GM23248 (cell line): Measurements from ENCODE around the gene KCP.

Source experiments
- EZH2 ChIP-seq: fragments of 200-600 bp; sonication (generic); IDR thresholded peaks from 2 replicates; pipeline ENCODE4 v1.6.1; 2018; ENCODE audit warnings: antibody characterized with exemption, mild to moderate bottlenecking; ENCODE audit not compliant: insufficient read depth, poor library complexity, severe bottlenecking
- EZH2phosphoT487 ChIP-seq: fragments of 200-600 bp; sonication (generic); IDR thresholded peaks from 2 replicates; pipeline ENCODE4 v1.6.1; 2018; ENCODE audit warnings: antibody characterized with exemption, moderate library complexity, mild to moderate bottlenecking, low read depth; ENCODE audit not compliant: insufficient read depth

- TF ChIP-seq EZH2 (no peak), EZH2phosphoT487 (no peak)
Observed at GRCh38 chr7:128944487-128945236, 34.2 kb upstream of the KCP start.
